SKM-1 (cell line): ENCODE measurements around the gene SIRPA.

ENCODE experiments used
- DNase-seq: peaks from one replicate; lab custom pipeline; 2025; ENCODE audit not compliant: unreplicated experiment; lab: John Stamatoyannopoulos, UW

SIRPA gene

GRCh38 chr20:1887756-1888155, 7.5 kb upstream of the SIRPA start:
- DNase-seq: no peak

GRCh38 chr20:1888796-1889463, 6.3 kb upstream of the SIRPA start:
- peak; percentile 65 for DNase-seq

- no peak for DNase-seq
Measured at GRCh38 chr20:1890469-1891262, 4.5 kb upstream of the SIRPA start.

- no peak for DNase-seq
Measured at GRCh38 chr20:1891263-1892118, 3.7 kb upstream of the SIRPA start.

GRCh38 chr20:1892119-1892385, 3.2 kb upstream of the SIRPA start:
- no peak for DNase-seq

DNA sequence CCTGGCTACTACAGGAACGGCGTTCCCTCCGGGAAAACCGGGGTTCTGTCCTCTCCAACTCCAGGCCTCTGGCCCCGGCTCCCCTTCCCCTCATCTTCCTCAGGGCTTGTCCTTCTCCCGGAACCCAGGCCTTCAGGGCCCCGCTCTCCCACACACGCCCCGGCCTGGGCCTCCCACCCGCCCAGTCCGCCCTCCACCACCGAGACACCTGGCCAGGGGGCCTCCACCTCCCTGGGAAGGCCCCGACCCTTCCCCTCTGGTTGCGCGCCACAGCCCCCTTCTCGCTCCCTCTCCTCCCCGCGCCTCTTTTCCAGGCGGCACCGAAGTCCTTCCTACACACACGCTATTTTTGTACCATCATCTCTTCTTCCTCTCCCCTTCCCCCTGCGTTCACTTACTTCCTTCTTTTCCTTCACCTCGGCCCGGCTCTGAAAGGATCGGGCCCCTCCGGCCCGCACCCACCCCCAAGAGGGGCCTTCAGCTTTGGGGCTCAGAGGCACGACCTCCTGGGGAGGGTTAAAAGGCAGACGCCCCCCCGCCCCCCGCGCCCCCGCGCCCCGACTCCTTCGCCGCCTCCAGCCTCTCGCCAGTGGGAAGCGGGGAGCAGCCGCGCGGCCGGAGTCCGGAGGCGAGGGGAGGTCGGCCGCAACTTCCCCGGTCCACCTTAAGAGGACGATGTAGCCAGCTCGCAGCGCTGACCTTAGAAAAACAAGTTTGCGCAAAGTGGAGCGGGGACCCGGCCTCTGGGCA, 1.3 kb upstream of the SIRPA start:
- no peak for DNase-seq

GRCh38 chr20:1894471-1894950, 696 bp upstream of the SIRPA start:
- DNase-seq: no peak

GRCh38 chr20:1895674-1896483, 672 bp downstream of the SIRPA start:
- no peak for DNase-seq

DNA sequence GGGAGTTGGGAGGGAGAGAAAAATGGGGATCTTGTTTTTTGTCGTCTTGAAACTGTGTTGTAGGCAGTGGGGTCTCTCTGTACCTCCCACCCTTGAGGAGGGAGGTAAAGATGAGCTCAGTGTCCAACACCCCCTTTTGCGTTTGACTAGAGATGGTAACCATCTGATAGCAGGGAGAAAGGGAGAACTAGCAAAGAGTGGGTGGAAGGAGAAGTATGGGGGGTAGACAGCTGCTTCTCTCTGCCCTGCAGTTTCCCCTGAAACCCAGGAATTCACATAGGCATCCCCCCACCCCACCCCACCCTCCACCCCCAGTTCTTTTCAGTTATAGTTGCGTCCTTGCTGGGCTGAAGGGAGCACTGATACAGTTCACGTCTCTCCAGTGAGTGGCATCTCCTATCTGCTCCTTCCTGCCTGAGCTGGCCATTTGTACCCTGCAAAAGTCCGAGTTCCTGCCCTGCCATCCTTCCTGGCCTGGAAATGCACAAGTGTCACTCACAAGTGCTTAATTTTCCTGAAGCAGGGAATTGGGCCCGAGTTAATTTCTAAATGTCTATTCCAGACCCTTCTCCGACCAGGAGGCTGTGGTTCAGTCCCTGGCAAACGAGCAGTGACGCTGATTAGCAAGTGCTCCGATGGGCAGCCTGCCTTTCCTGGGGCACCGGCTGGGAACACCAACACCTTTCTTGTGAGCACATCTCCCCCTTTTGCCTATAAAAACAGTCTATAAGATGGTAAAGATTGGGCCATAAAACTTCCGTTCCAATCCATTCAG, 1.5 kb downstream of the SIRPA start:
- no peak for DNase-seq

GRCh38 chr20:1897541-1897940, 2.3 kb downstream of the SIRPA start:
- no peak for DNase-seq

- no peak for DNase-seq
Measured at GRCh38 chr20:1897965-1898464, 2.8 kb downstream of the SIRPA start.

DNA sequence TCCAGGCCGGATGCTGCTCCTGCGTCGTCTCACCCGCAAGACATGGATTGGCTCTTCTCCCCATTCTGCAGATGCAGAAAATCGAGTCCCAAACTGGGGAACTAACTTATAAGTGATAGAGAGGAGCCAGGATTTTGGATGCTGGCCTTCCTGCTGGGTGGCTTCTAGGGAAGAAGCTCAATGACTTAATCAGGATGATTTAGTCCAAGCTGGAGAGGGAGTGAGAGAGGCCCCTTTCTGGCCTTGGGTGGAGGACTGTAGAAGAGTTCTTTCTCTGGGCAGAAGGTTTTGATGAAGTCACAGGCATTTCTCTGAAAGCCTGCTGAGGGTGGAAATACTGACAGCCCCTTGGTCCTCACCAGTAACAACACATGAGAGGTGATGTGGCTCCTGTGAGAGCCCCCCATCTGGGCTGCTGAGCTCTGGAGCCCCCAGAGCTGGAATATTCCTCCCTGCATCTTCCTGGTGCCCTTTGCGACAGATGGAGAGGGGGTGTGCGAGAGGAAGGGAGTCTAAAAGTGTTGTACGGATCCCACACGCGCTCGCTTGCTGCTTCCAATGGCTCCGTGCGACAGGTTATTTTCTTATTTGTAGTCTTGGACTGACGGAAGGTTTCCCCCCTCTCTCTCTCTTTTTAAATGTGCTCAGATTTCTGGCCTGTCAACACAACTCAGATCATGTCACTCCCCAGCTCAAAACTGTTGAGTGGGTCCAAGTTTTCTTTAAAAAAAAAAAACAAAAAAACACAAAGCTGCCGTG, 3.5 kb downstream of the SIRPA start:
- no peak for DNase-seq

DNA sequence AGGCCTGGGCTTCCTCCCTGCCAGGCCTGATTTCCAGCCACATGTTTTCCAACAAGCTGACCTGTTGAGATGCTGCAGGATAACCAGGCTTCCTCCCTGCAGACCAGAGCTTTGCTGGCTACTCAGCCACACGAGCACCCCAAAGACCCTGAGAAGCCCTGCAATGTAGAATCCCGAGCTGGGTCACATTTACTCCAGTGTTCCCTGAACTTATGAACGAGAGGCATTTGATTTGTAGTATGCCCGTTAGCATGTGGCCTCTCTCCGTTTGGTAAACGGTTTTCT, 4.0 kb downstream of the SIRPA start:
- no peak for DNase-seq

- no peak for DNase-seq
Measured at GRCh38 chr20:1900321-1900801, 5.2 kb downstream of the SIRPA start.

GRCh38 chr20:1901704-1902103, 6.5 kb downstream of the SIRPA start:
- no peak for DNase-seq

- no peak for DNase-seq
Measured at GRCh38 chr20:1902188-1902587, 7.0 kb downstream of the SIRPA start.

GRCh38 chr20:1904135-1904534, 8.9 kb downstream of the SIRPA start:
- DNase-seq: no peak

DNA sequence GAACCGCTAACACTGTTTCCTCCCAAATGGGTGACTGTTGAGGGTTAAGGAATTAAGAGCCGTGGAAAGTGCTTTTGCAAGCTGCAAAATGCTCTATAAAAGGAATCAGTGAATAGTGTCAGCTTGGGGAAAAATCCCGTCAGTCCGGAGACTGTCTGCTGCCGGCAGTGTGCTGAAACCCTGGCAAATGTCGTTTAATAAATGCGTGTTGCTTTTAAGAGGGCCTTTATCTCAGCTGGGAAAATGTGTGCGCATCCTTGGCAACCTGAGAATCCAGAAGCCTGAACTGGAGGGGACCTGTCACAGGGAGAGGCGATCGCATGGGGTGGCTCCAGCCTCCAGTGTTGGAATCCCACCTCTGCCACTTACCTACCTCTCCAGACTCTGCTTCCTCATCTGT, 9.8 kb downstream of the SIRPA start:
- no peak for DNase-seq

GRCh38 chr20:1905693-1906092, 10.5 kb downstream of the SIRPA start:
- no peak for DNase-seq
